DND-41 (cell line): ENCODE data around the gene DIP2B.

Experiments
- ATAC-seq: fragments of 200-7000 bp; cut with Tn5 transposase; 3 replicates; pipeline ENCODE4 v1.9.1; 2021; ENCODE audit warnings: low read depth; ENCODE audit not compliant: insufficient read depth
- DNase-seq: peaks from one replicate; pipeline ENCODE4 v3.0.0-alpha.2; 2020
- H2AFZ ChIP-seq: 2 replicates; pipeline ENCODE4 v1.6.0; 2012; ENCODE audit warnings: low read depth, low read length
- H3K27ac ChIP-seq: 2 replicates; pipeline ENCODE4 v1.5.1; 2012; ENCODE audit warnings: low read length, inconsistent platforms
- H3K27me3 ChIP-seq: fragments of 200-600 bp; sonication (generic); 2 replicates; pipeline ENCODE4 v1.6.0; 2012; ENCODE audit warnings: low read length, mild to moderate bottlenecking, inconsistent platforms; ENCODE audit not compliant: insufficient read depth, poor library complexity
- H3K36me3 ChIP-seq: 2 replicates; pipeline ENCODE4 v1.5.1; 2012; ENCODE audit warnings: low read length, inconsistent platforms; ENCODE audit not compliant: insufficient read depth
- H3K4me1 ChIP-seq: 2 replicates; pipeline ENCODE4 v1.5.1; 2012; ENCODE audit warnings: mild to moderate bottlenecking, low read length; ENCODE audit not compliant: insufficient read depth
- H3K4me2 ChIP-seq: 2 replicates; pipeline ENCODE4 v1.6.0; 2012; ENCODE audit warnings: mild to moderate bottlenecking, moderate library complexity, low read length, inconsistent platforms; ENCODE audit not compliant: insufficient read depth
- H3K4me3 ChIP-seq, 2 experiments: fragments of 200-600 bp in 1 of 2; shearing (Covaris generic) in 1 of 2; 2 replicates each; pipeline ENCODE4 v1.5.1; 2012 to 2016; ENCODE audit warnings: inconsistent platforms in 2 of 2, low read length in 2 of 2, mild to moderate bottlenecking in 2 of 2, low read depth in 1 of 2, moderate library complexity in 1 of 2
- H3K79me2 ChIP-seq: 2 replicates; pipeline ENCODE4 v1.6.0; 2012; ENCODE audit warnings: low read length, inconsistent platforms; ENCODE audit not compliant: insufficient read depth
- H3K9ac ChIP-seq: 2 replicates; pipeline ENCODE4 v1.6.0; 2012; ENCODE audit warnings: low read depth, mild to moderate bottlenecking, inconsistent platforms, low read length, moderate library complexity
- H3K9me3 ChIP-seq: 2 replicates; pipeline ENCODE4 v1.5.1; 2012; ENCODE audit warnings: low read length, moderate library complexity, mild to moderate bottlenecking, inconsistent platforms; ENCODE audit not compliant: insufficient read depth, severe bottlenecking
- H4K20me1 ChIP-seq: 2 replicates; pipeline ENCODE4 v1.6.0; 2012; ENCODE audit warnings: low read length; ENCODE audit not compliant: insufficient read depth
- EZH2 ChIP-seq: IDR thresholded peaks from 3 replicates; pipeline ENCODE4 v1.6.1; 2012; ENCODE audit warnings: borderline replicate concordance, low read depth, mild to moderate bottlenecking, moderate library complexity, low read length, inconsistent platforms; ENCODE audit not compliant: severe bottlenecking
- TF ChIP-seq, protein P1 (sequence below): IDR thresholded peaks from 2 replicates; pipeline ENCODE4 v1.5.1; 2012; ENCODE audit warnings: borderline replicate concordance, low read length, moderate library complexity, mild to moderate bottlenecking; ENCODE audit not compliant: poor library complexity, severe bottlenecking; ENCODE audit errors: extremely low read depth

The DIP2B gene

GRCh38 chr12:50642035-50642451 is 137.3 kb downstream of the DIP2B start:
- no peak overlapping the region for H3K4me2 ChIP-seq
- no peak for DNase-seq
- TF ChIP-seq EZH2: no peak
- TF ChIP-seq, protein P1, sequence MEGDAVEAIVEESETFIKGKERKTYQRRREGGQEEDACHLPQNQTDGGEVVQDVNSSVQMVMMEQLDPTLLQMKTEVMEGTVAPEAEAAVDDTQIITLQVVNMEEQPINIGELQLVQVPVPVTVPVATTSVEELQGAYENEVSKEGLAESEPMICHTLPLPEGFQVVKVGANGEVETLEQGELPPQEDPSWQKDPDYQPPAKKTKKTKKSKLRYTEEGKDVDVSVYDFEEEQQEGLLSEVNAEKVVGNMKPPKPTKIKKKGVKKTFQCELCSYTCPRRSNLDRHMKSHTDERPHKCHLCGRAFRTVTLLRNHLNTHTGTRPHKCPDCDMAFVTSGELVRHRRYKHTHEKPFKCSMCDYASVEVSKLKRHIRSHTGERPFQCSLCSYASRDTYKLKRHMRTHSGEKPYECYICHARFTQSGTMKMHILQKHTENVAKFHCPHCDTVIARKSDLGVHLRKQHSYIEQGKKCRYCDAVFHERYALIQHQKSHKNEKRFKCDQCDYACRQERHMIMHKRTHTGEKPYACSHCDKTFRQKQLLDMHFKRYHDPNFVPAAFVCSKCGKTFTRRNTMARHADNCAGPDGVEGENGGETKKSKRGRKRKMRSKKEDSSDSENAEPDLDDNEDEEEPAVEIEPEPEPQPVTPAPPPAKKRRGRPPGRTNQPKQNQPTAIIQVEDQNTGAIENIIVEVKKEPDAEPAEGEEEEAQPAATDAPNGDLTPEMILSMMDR: no peak
- no peak overlapping the region for H3K27ac ChIP-seq
- H4K20me1 ChIP-seq: peaks cover 2% of the 10 kb centered on the region; the same call in 1 of the 2 replicates
- H3K9ac ChIP-seq: no peak overlapping the region
- H3K4me1 ChIP-seq: peaks cover 2% of the 10 kb centered on the region; the same call in 1 of the 2 replicates
- peaks cover 11% of the 10 kb centered on the region for H3K79me2 ChIP-seq
- no peaks in the 10 kb centered on the region for H3K9me3 ChIP-seq
- no peaks in the 10 kb centered on the region for H3K27me3 ChIP-seq
- H3K36me3 ChIP-seq: peaks cover 20% of the 10 kb centered on the region
- no peak overlapping the region for H3K4me3 ChIP-seq
- no peak for ATAC-seq
- H2AFZ ChIP-seq: no peak overlapping the region

- Histone ChIP-seq H3K79me2 (peaks cover 11% of the 10 kb centered on the region), H3K4me1 (peaks cover 2% of the 10 kb centered on the region; the same call in 1 of the 2 replicates), H3K36me3 (peaks cover 20% of the 10 kb centered on the region), H3K9ac (no peak overlapping the region), H2AFZ (no peak overlapping the region), H3K27ac (no peak overlapping the region), H3K4me2 (no peak overlapping the region), H4K20me1 (peaks cover 2% of the 10 kb centered on the region; the same call in 1 of the 2 replicates), H3K4me3 (no peak overlapping the region), H3K9me3 (no peaks in the 10 kb centered on the region), H3K27me3 (no peaks in the 10 kb centered on the region)
- DNase-seq: no peak
- TF ChIP-seq, protein P1: no peak
- no peak for TF ChIP-seq EZH2
- ATAC-seq: no peak
Observed at GRCh38 chr12:50642761-50643160, 138.0 kb downstream of the DIP2B start.

- ATAC-seq (no peak), DNase-seq (no peak)
- H3K4me1 ChIP-seq: no peaks in the 10 kb centered on the region
- H3K79me2 ChIP-seq: no peaks in the 10 kb centered on the region
- H3K4me3 ChIP-seq: no peak overlapping the region
- no peak overlapping the region for H3K4me2 ChIP-seq
- TF ChIP-seq, protein P1: no peak
- no peaks in the 10 kb centered on the region for H3K9me3 ChIP-seq
- peaks cover 3% of the 10 kb centered on the region; the same call in 1 of the 2 replicates for H3K36me3 ChIP-seq
- H3K27me3 ChIP-seq: no peaks in the 10 kb centered on the region
- no peak overlapping the region for H3K27ac ChIP-seq
- no peak overlapping the region for H3K9ac ChIP-seq
- no peak overlapping the region for H2AFZ ChIP-seq
- no peaks in the 10 kb centered on the region; the same call in 1 of the 2 replicates for H4K20me1 ChIP-seq
Observed at GRCh38 chr12:50647031-50647430, 142.2 kb downstream of the DIP2B start.

- H3K27ac ChIP-seq: no peak overlapping the region
- H3K4me3 ChIP-seq: no peak overlapping the region
- no peak overlapping the region for H3K4me2 ChIP-seq
Observed at GRCh38 chr12:50647479-50647878, 142.7 kb downstream of the DIP2B start.

More at GRCh38 chr12:50647479-50647878, 142.7 kb downstream of the DIP2B start:
- Histone ChIP-seq H3K4me1 (no peaks in the 10 kb centered on the region), H3K9ac (no peak overlapping the region), H4K20me1 (no peaks in the 10 kb centered on the region; the same call in 1 of the 2 replicates), H2AFZ (no peak overlapping the region), H3K36me3 (no peaks in the 10 kb centered on the region; the same call in 1 of the 2 replicates), H3K9me3 (no peaks in the 10 kb centered on the region), H3K27me3 (no peaks in the 10 kb centered on the region), H3K79me2 (no peaks in the 10 kb centered on the region)
- no peak for TF ChIP-seq EZH2
- no peak for ATAC-seq
- DNase-seq: no peak
